RPMI7951 (cell line): ENCODE data around the gene CLVS2. TPM values are rescaled to one million over a fixed set of nuclear protein-coding genes. Genes with fewer than 3 reads are reported as not detected.

Experiments
- total RNA-seq: library from RNA; depleted of rRNA; stranded (reverse); fragments of >200 nt; shearing (Covaris generic); gene quantifications from 2 replicates; pipeline ENCODE4 v1.2.3, GENCODE V29; 2014; rRNA removed

Gene CLVS2
- total RNA-seq, 1 experiment from 2014 or later, result not detected

Other genes with a start within 250 kb of the CLVS2 start
- 0.60 and 1.4 TPM in 2 replicates for gene FABP7, start 216.5 kb upstream of the CLVS2 start, total RNA-seq
- gene SMPDL3A, start 207.0 kb upstream of the CLVS2 start, total RNA-seq, result 3.4 and 4.0 TPM in 2 replicates